ENCODE results near the gene PRKD1. TPM values are rescaled to one million over a fixed set of nuclear protein-coding genes. Genes with fewer than 3 reads are reported as not detected.
A peak's percentile ranks its signal among the peaks of the same experiment; 100 is the strongest.

The PRKD1 gene
- total RNA-seq, 1 experiment from 2014 or later: 2.7 TPM

- Mint-ChIP-seq H3K36me3 (ENCODE audit: insufficient read depth in 1 of 3, low read depth in 3 of 3) (peaks cover 0 to 8% (median 4%) of the 10 kb centered on the region in 3 experiments; a peak in 2 of 7 replicates), H3K4me1 (peaks cover 13% of the 10 kb centered on the region in 2 experiments), H3K9me3 (no peaks in the 10 kb centered on the region), H3K4me3 (no peak overlapping the region), H3K27ac (0 out of 7 replicates have a peak overlapping the region, but pooled peaks of 1 of the 3 experiments have one; percentile 98), H3K27me3 (ENCODE audit: low read depth) (no peaks in the 10 kb centered on the region)
- no peak overlapping the region for H4K8ac ChIP-seq (replicated peaks; ENCODE audit: insufficient read length, low read depth, low read length)
- no peak for DNase-seq
- H3K9ac ChIP-seq (ENCODE audit: extremely low read depth, insufficient read length, low read length): no peak overlapping the region
- no peaks in the 10 kb centered on the region for H3K27me3 ChIP-seq (ENCODE audit: insufficient read depth, low read length)
- no peak overlapping the region for H2BK12ac ChIP-seq (ENCODE audit: insufficient read length, low read depth, low read length)
- no peak overlapping the region for H2AFZ ChIP-seq (ENCODE audit: low read length)
- no peaks in the 10 kb centered on the region for H3K79me2 ChIP-seq (ENCODE audit: insufficient read depth, low read length)
- H2AK5ac ChIP-seq (ENCODE audit: insufficient read length, low read length): no peak overlapping the region
- H3K18ac ChIP-seq (ENCODE audit: insufficient read length, low read depth, low read length): no peak overlapping the region
- no peak overlapping the region for H2BK20ac ChIP-seq (ENCODE audit: low read depth, low read length, poor library complexity, severe bottlenecking)
- H3K27ac ChIP-seq (ENCODE audit: insufficient read length, low read depth, low read length): no peak overlapping the region
- no peak overlapping the region for H3K23ac ChIP-seq (ENCODE audit: insufficient read length, low read depth, low read length)
- TF ChIP-seq CTCF (conservative IDR thresholded peaks at IDR 0.05): no peak
- H2BK15ac ChIP-seq (ENCODE audit: low read depth, low read length): no peak overlapping the region
- H3T11ph ChIP-seq (ENCODE audit: low read length): no peak overlapping the region
- no peaks in the 10 kb centered on the region for H3K79me1 ChIP-seq (ENCODE audit: insufficient read depth, low read depth, low read length, poor library complexity, severe bottlenecking)
- WGBS (ENCODE audit: extremely low coverage, insufficient read length, low lambda C conversion rate): no CpG with 5 or more reads among the region's 5 CpGs
- peaks cover 3% of the 10 kb centered on the region; the same call in 1 of the 2 replicates for H3K4me1 ChIP-seq (ENCODE audit: insufficient read depth, low read length)
- H2BK5ac ChIP-seq (ENCODE audit: insufficient read length, low read length): no peak overlapping the region
- no peak overlapping the region for H3K56ac ChIP-seq (ENCODE audit: insufficient read length, low read depth, low read length)
- no peak overlapping the region for H3K14ac ChIP-seq (ENCODE audit: insufficient read depth, low read length)
- H3K23me2 ChIP-seq (ENCODE audit: insufficient read length, low read depth, low read length, poor library complexity, severe bottlenecking): no peaks in the 10 kb centered on the region
- H3K9me3 ChIP-seq (ENCODE audit: control insufficient read depth, low read depth, low read length): no peaks in the 10 kb centered on the region
- H3K4me2 ChIP-seq (ENCODE audit: insufficient read depth, insufficient read length, low read length): no peak overlapping the region
- H3K4ac ChIP-seq (ENCODE audit: low read depth, low read length): no peak overlapping the region
- no peak overlapping the region for H2BK120ac ChIP-seq (ENCODE audit: low read depth, low read length, poor library complexity, severe bottlenecking)
- no peak overlapping the region for H4K91ac ChIP-seq (ENCODE audit: insufficient read length, low read depth, low read length)
- no peaks in the 10 kb centered on the region for H4K20me1 ChIP-seq (ENCODE audit: control insufficient read depth, insufficient read depth, insufficient read length)
- no peak overlapping the region for H4K5ac ChIP-seq (ENCODE audit: insufficient read length, low read depth, low read length)
Observed at GRCh38 chr14:29664515-29664914, 263.1 kb downstream of the PRKD1 start.
